ENCODE results near the gene DDTL.
"Not testable (repeated sequence)": the region's sequence is repeated elsewhere in the genome, so short reads cannot be mapped to it uniquely, and the experiment has no call there.

Gene DDTL

GRCh38 chr22:23966568-23966967 lies at the start of gene DDTL:
DDTL (plus strand) TSS chr22:23966888; CDS start chr22:23966915, 27 bp downstream.
- DNase-seq (ENCODE audit: low spot score) = not testable (repeated sequence)

GRCh38 chr22:23920267-23920611 lies 46.4 kb upstream of the DDTL start:
- not testable (repeated sequence) for DNase-seq (ENCODE audit: low spot score)

- not testable (repeated sequence) for DNase-seq (ENCODE audit: low spot score)
These were observed 45.0 kb upstream of the DDTL start for GRCh38 chr22:23921586-23922201.

GRCh38 chr22:23922921-23923320 lies 43.8 kb upstream of the DDTL start:
- no peak for DNase-seq (ENCODE audit: low spot score)

- no peak for DNase-seq (ENCODE audit: low spot score)
These were observed 41.6 kb upstream of the DDTL start for GRCh38 chr22:23925020-23925606.

GRCh38 chr22:23926561-23926960 lies 40.1 kb upstream of the DDTL start:
- no peak for DNase-seq (ENCODE audit: low spot score)

GRCh38 chr22:23938328-23939016 lies 28.2 kb upstream of the DDTL start:
- no peak for DNase-seq (ENCODE audit: low spot score)

GRCh38 chr22:23939017-23939357 lies 27.7 kb upstream of the DDTL start:
- no peak for DNase-seq (ENCODE audit: low spot score)

GRCh38 chr22:23940166-23940565 lies 26.5 kb upstream of the DDTL start:
- not testable (repeated sequence) for DNase-seq (ENCODE audit: low spot score)

GRCh38 chr22:23947391-23947790 lies 19.3 kb upstream of the DDTL start:
- DNase-seq (ENCODE audit: low spot score) = not testable (repeated sequence)

- DNase-seq (ENCODE audit: low spot score) = not testable (repeated sequence)
These were observed 16.9 kb upstream of the DDTL start for GRCh38 chr22:23949764-23950163.

- not testable (repeated sequence) for DNase-seq (ENCODE audit: low spot score)
These were observed 15.3 kb upstream of the DDTL start for GRCh38 chr22:23951383-23951782.

GRCh38 chr22:23952794-23953405 lies 13.8 kb upstream of the DDTL start:
- not testable (repeated sequence) for DNase-seq (ENCODE audit: low spot score)

- DNase-seq (ENCODE audit: low spot score) = not testable (repeated sequence)
These were observed 13.2 kb upstream of the DDTL start for GRCh38 chr22:23953485-23953884.

- DNase-seq (ENCODE audit: low spot score) = not testable (repeated sequence)
These were observed 12.3 kb upstream of the DDTL start for GRCh38 chr22:23954193-23954990.

GRCh38 chr22:23954991-23955305 lies 11.7 kb upstream of the DDTL start:
- DNase-seq (ENCODE audit: low spot score) = not testable (repeated sequence)

- DNase-seq (ENCODE audit: low spot score) = not testable (repeated sequence)
These were observed 10.8 kb upstream of the DDTL start for GRCh38 chr22:23955886-23956285.

- DNase-seq (ENCODE audit: low spot score) = peak; percentile 67
These were observed 10.3 kb upstream of the DDTL start for GRCh38 chr22:23956301-23956900.

- DNase-seq (ENCODE audit: low spot score) = not testable (repeated sequence)
These were observed 5.5 kb upstream of the DDTL start, which contains the start of gene GSTT2B for GRCh38 chr22:23961084-23961771. GSTT2B (minus strand) TSS chr22:23961195; CDS start chr22:23961131, 64 bp downstream.

GRCh38 chr22:23966094-23966493 lies 594 bp upstream of the DDTL start:
- not testable (repeated sequence) for DNase-seq (ENCODE audit: low spot score)

- DNase-seq (ENCODE audit: low spot score) = no peak
These were observed 2.4 kb downstream of the DDTL start for GRCh38 chr22:23969071-23969470.
